ENCODE results near the gene AFF3.

AFF3 gene

GRCh38 chr2:99598441-99598840 lies 543.9 kb downstream of the AFF3 start:
- CTCF ChIA-PET: no interaction called here
- TF ChIP-seq, protein P1, sequence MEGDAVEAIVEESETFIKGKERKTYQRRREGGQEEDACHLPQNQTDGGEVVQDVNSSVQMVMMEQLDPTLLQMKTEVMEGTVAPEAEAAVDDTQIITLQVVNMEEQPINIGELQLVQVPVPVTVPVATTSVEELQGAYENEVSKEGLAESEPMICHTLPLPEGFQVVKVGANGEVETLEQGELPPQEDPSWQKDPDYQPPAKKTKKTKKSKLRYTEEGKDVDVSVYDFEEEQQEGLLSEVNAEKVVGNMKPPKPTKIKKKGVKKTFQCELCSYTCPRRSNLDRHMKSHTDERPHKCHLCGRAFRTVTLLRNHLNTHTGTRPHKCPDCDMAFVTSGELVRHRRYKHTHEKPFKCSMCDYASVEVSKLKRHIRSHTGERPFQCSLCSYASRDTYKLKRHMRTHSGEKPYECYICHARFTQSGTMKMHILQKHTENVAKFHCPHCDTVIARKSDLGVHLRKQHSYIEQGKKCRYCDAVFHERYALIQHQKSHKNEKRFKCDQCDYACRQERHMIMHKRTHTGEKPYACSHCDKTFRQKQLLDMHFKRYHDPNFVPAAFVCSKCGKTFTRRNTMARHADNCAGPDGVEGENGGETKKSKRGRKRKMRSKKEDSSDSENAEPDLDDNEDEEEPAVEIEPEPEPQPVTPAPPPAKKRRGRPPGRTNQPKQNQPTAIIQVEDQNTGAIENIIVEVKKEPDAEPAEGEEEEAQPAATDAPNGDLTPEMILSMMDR (IDR thresholded peaks at IDR 0.05; ENCODE audit: control extremely low read depth, extremely low read depth, low read depth, missing control alignments): no peak
- POLR2A ChIA-PET: no interaction called here
- DNase-seq (ENCODE audit: extremely low spot score): no peak

GRCh38 chr2:99597616-99598015 lies 544.8 kb downstream of the AFF3 start:
- TF ChIP-seq, protein P1 (IDR thresholded peaks at IDR 0.05; ENCODE audit: control extremely low read depth, extremely low read depth, low read depth, missing control alignments): no peak
- DNase-seq (ENCODE audit: extremely low spot score): no peak
- POLR2A ChIA-PET: no interaction called here
- CTCF ChIA-PET: no interaction called here

DNA sequence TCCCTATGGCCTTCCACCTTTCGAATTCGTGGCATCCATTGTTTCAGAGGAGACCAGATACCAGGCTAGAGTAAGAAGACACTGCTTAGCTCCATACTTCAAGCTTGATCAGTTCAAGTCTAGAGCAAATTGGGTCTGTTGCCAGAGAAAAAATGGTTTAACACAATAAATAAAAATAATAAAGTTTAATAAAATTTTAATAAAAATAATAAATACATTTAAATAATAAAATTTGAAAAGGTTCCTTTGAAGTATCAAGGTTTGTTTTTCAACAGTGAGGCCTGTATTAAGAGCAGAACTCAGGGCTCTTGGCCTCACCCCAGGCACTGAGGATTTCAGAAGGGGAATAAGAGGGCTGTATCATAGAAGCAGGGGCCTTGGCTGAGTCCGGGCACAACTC lies 547.0 kb downstream of the AFF3 start:
- ChIA-PET CTCF (no interaction called here), POLR2A (no interaction called here)
- DNase-seq (ENCODE audit: extremely low spot score): no peak
- TF ChIP-seq, protein P1 (IDR thresholded peaks at IDR 0.05; ENCODE audit: control extremely low read depth, extremely low read depth, low read depth, missing control alignments): no peak

- ChIA-PET CTCF (no interaction called here), POLR2A (no interaction called here)
- DNase-seq (ENCODE audit: extremely low spot score): no peak
- TF ChIP-seq, protein P1 (IDR thresholded peaks at IDR 0.05; ENCODE audit: control extremely low read depth, extremely low read depth, low read depth, missing control alignments): no peak
These were observed 548.5 kb downstream of the AFF3 start for GRCh38 chr2:99593692-99594427.

DNA sequence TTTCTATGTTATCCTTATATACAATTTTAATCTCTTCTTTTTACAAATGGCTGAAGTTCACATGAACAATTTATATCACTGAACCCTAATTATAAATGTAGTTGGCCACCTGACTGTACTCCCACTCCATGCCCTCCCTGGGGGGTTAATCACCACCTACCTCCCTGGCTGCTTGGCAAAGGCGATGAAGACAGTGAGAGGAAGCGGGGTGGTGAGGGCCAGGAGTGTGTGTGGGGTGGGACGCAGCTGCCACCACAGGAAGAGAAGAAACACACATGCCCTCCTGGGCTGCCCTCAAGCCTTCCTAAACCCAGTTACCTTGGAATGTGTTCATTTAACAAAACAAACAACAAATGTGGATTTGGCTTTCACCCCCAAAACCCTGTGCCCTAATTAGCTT lies 565.6 kb downstream of the AFF3 start:
- ChIA-PET POLR2A (no interaction called here), CTCF (interaction anchor here (1.7 kb wide), 1 partner anchor 18 kb away, joined by 4 read pairs; no protein-coding TSS in a partner anchor)
- no peak for DNase-seq (ENCODE audit: extremely low spot score)
- TF ChIP-seq, protein P1 (IDR thresholded peaks at IDR 0.05; ENCODE audit: control extremely low read depth, extremely low read depth, low read depth, missing control alignments): no peak

GRCh38 chr2:99573634-99574251 lies 568.6 kb downstream of the AFF3 start:
- ChIA-PET POLR2A (no interaction called here), CTCF (interaction anchor here (0.9 to 6.5 kb wide), 2 partner anchors 14 to 687 kb away, joined by 3 to 35 read pairs; no protein-coding TSS in a partner anchor)
- no peak for DNase-seq (ENCODE audit: extremely low spot score)
- TF ChIP-seq, protein P1 (IDR thresholded peaks at IDR 0.05; ENCODE audit: control extremely low read depth, extremely low read depth, low read depth, missing control alignments): no peak
